GM19351 (cell line): ENCODE measurements around the gene RNU1-3.
"Not testable (repeated sequence)": the region's sequence is repeated elsewhere in the genome, so short reads cannot be mapped to it uniquely, and the experiment has no call there.

ENCODE experiments used
- ATAC-seq: cut with Tn5 transposase; IDR thresholded peaks from one replicate; pipeline ENCODE4 v1.9.1; 2021; ENCODE audit warnings: mild to moderate bottlenecking, moderate library complexity; ENCODE audit not compliant: unreplicated experiment

RNU1-3 gene

GRCh38 chr1:16623337-16623736 is 43.4 kb downstream of the RNU1-3 start:
- not testable (repeated sequence) for ATAC-seq

GRCh38 chr1:16621681-16622315 is 45.0 kb downstream of the RNU1-3 start:
- ATAC-seq: not testable (repeated sequence)

- no peak for ATAC-seq
Measured at GRCh38 chr1:16621300-16621658, 45.5 kb downstream of the RNU1-3 start.

GRCh38 chr1:16619803-16620501 is 46.8 kb downstream of the RNU1-3 start:
- ATAC-seq: not testable (repeated sequence)

GRCh38 chr1:16618719-16619118 is 48.0 kb downstream of the RNU1-3 start:
- no peak for ATAC-seq

GRCh38 chr1:16617778-16618580 is 48.8 kb downstream of the RNU1-3 start:
- ATAC-seq: no peak

GRCh38 chr1:16617114-16617631 is 49.6 kb downstream of the RNU1-3 start:
- ATAC-seq: no peak
